Breast epithelium (tissue), 4 donors: ENCODE results near the gene PAM16. TPM values are rescaled to one million over a fixed set of nuclear protein-coding genes. Genes with fewer than 3 reads are reported as not detected.
"Not testable (repeated sequence)": the region's sequence is repeated elsewhere in the genome, so short reads cannot be mapped to it uniquely, and the experiment has no call there.

Experiments
- DNase-seq, 2 donors: peaks; one replicate each; pipeline ENCODE4 v3.0.0-alpha.2; 2019; ENCODE audit warnings: low spot score in 2 of 2
- H3K27ac ChIP-seq, 2 donors: fragments of 200-600 bp; sonication (generic) in 1 of 2; one replicate each; pipeline ENCODE4 v1.5.1; 2016 to 2019; ENCODE audit warnings: mild to moderate bottlenecking in 1 of 2
- H3K27me3 ChIP-seq, 2 donors: fragments of 200-600 bp; sonication (generic) in 1 of 2; one replicate each; pipeline versions ENCODE4 v1.5.1 to v1.6.0; 2017 to 2019; ENCODE audit warnings: control low read depth in 1 of 2, mild to moderate bottlenecking in 1 of 2
- H3K36me3 ChIP-seq: fragments of 200-600 bp; one replicate; pipeline ENCODE4 v1.5.1; 2019
- H3K4me1 ChIP-seq, 2 donors: fragments of 200-600 bp; sonication (generic); one replicate each; pipeline ENCODE4 v1.5.1; 2016 to 2019; ENCODE audit warnings: control low read depth in 1 of 2
- H3K4me3 ChIP-seq, 3 donors: fragments of 200-600 bp; sonication (generic); 1 replicate in 2 of 3; 2 replicates in 1 of 3; pipeline ENCODE4 v1.5.1; 2016 to 2019; ENCODE audit warnings: mild to moderate bottlenecking in 3 of 3, moderate library complexity in 2 of 3
- H3K9me3 ChIP-seq, 2 donors: fragments of 200-600 bp; sonication (generic) in 1 of 2; one replicate each; pipeline ENCODE4 v1.5.1; 2016 to 2019; ENCODE audit warnings: control low read depth in 1 of 2
- CTCF ChIP-seq, 3 donors: fragments of 450-650 bp; IDR thresholded peaks; one replicate each; pipeline ENCODE4 v1.5.1; 2016 to 2017; ENCODE audit warnings: antibody characterized with exemption in 3 of 3, mild to moderate bottlenecking in 3 of 3, moderate library complexity in 3 of 3
- POLR2A ChIP-seq: fragments of 450-650 bp; IDR thresholded peaks from one replicate; pipeline ENCODE4 v1.6.1; 2016; ENCODE audit warnings: antibody characterized with exemption, mild to moderate bottlenecking, moderate library complexity
- POLR2AphosphoS5 ChIP-seq, 3 donors: sonication (generic); formaldehyde crosslinking; IDR thresholded peaks; one replicate each; pipeline ENCODE4 v1.6.1; 2017; ENCODE audit warnings: antibody characterized with exemption in 3 of 3
- intact Hi-C: fragments of 100-400 bp; cut with DNase I; formaldehyde crosslinking; loops from one replicate; pipeline ENCODE4 v1.15.1; 2023; ENCODE audit warnings: low total_unique reads
- total RNA-seq, 3 donors: library from RNA; depleted of rRNA; stranded (reverse); fragments of >200 nt; gene quantifications; one replicate each; pipeline ENCODE4 v1.1.0, GENCODE V29; 2016

The PAM16 gene
- total RNA-seq, 3 donors from 2014 or later = 24.9 to 52.4 (median 49.9) TPM

GRCh38 chr16:4347010-4347409, 4.1 kb downstream of the PAM16 start:
- Histone ChIP-seq H3K4me3 (no peak overlapping the region), H3K9me3 (no peaks in the 10 kb centered on the region), H3K4me1 (no peaks in the 10 kb centered on the region), H3K27ac (peak overlapping the region in 1 of 2 donors; percentile 75), H3K36me3 (no peaks in the 10 kb centered on the region), H3K27me3 (no peaks in the 10 kb centered on the region)
- TF ChIP-seq POLR2AphosphoS5 (IDR thresholded peaks at IDR 0.05) = peak in 1 of 3 donors; percentile 24
- TF ChIP-seq CTCF (IDR thresholded peaks at IDR 0.05) = no peak
- DNase-seq = no peak
- intact Hi-C loops = loop anchor here (10.0 kb wide), 1 partner anchor 562 kb away; no protein-coding TSS in a partner anchor

GRCh38 chr16:4345836-4346781, 5.0 kb downstream of the PAM16 start:
- H3K27ac ChIP-seq = no peak overlapping the region
- H3K27me3 ChIP-seq = no peaks in the 10 kb centered on the region
- H3K9me3 ChIP-seq = no peaks in the 10 kb centered on the region
- no peaks in the 10 kb centered on the region for H3K36me3 ChIP-seq
- H3K4me1 ChIP-seq = no peaks in the 10 kb centered on the region
- H3K4me3 ChIP-seq = no peak overlapping the region
- no peak for DNase-seq
- intact Hi-C loops = loop anchor here (10.0 kb wide), 1 partner anchor 561 kb away; no protein-coding TSS in a partner anchor
- no peak for TF ChIP-seq POLR2A
- TF ChIP-seq POLR2AphosphoS5 (IDR thresholded peaks at IDR 0.05) = no peak
- TF ChIP-seq CTCF (IDR thresholded peaks at IDR 0.05) = no peak

GRCh38 chr16:4344983-4345835, 5.9 kb downstream of the PAM16 start:
- Histone ChIP-seq H3K36me3 (no peaks in the 10 kb centered on the region), H3K9me3 (no peaks in the 10 kb centered on the region), H3K4me1 (no peaks in the 10 kb centered on the region), H3K27ac (peak overlapping the region in 1 of 2 donors; percentile 23), H3K4me3 (no peak overlapping the region), H3K27me3 (no peaks in the 10 kb centered on the region)
- intact Hi-C loops = loop anchor here (10.0 kb wide), 1 partner anchor 560 kb away; no protein-coding TSS in a partner anchor
- TF ChIP-seq POLR2A (no peak), POLR2AphosphoS5 (IDR thresholded peaks at IDR 0.05) (no peak), CTCF (IDR thresholded peaks at IDR 0.05) (no peak)
- no peak for DNase-seq

GRCh38 chr16:4344300-4344982, 6.7 kb downstream of the PAM16 start:
- H3K4me3 ChIP-seq, H3K9me3 ChIP-seq, H3K27me3 ChIP-seq, DNase-seq, H3K4me1 ChIP-seq, H3K36me3 ChIP-seq: not testable (repeated sequence)
- intact Hi-C loops = loop anchor here (10.0 kb wide), 1 partner anchor 560 kb away; no protein-coding TSS in a partner anchor
- peak overlapping the region in 1 of 2 donors; percentile 23 for H3K27ac ChIP-seq
